Measurements from ENCODE around the gene IL25. TPM values are rescaled to one million over a fixed set of nuclear protein-coding genes. Genes with fewer than 3 reads are reported as not detected.

The IL25 gene
- total and polyA plus RNA-seq, 2 experiments from 2014 or later, result 3.2 TPM; not detected in 1

DNA sequence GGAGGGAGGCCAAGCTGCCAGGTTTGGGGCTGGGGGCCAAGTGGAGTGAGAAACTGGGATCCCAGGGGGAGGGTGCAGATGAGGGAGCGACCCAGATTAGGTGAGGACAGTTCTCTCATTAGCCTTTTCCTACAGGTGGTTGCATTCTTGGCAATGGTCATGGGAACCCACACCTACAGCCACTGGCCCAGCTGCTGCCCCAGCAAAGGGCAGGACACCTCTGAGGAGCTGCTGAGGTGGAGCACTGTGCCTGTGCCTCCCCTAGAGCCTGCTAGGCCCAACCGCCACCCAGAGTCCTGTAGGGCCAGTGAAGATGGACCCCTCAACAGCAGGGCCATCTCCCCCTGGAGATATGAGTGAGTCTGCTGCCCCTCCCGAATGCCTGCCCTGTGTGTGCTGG, 432 bp downstream of the IL25 start:
- no peak overlapping the region for H3K27ac ChIP-seq
- no peaks in the 10 kb centered on the region for H3K27me3 ChIP-seq
- H3K9me3 ChIP-seq (ENCODE audit: low read depth), result no peaks in the 10 kb centered on the region
- TF ChIP-seq, protein P1, sequence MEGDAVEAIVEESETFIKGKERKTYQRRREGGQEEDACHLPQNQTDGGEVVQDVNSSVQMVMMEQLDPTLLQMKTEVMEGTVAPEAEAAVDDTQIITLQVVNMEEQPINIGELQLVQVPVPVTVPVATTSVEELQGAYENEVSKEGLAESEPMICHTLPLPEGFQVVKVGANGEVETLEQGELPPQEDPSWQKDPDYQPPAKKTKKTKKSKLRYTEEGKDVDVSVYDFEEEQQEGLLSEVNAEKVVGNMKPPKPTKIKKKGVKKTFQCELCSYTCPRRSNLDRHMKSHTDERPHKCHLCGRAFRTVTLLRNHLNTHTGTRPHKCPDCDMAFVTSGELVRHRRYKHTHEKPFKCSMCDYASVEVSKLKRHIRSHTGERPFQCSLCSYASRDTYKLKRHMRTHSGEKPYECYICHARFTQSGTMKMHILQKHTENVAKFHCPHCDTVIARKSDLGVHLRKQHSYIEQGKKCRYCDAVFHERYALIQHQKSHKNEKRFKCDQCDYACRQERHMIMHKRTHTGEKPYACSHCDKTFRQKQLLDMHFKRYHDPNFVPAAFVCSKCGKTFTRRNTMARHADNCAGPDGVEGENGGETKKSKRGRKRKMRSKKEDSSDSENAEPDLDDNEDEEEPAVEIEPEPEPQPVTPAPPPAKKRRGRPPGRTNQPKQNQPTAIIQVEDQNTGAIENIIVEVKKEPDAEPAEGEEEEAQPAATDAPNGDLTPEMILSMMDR (IDR thresholded peaks at IDR 0.05; ENCODE audit: low read depth, low read length), result no peak
- no peak for DNase-seq (ENCODE audit: low read depth in 1 of 2, low spot score in 1 of 2)
- no peak overlapping the region for H3K4me3 ChIP-seq
- no peaks in the 10 kb centered on the region for H3K36me3 ChIP-seq
- no peaks in the 10 kb centered on the region for H3K4me1 ChIP-seq (ENCODE audit: low read depth)

DNA sequence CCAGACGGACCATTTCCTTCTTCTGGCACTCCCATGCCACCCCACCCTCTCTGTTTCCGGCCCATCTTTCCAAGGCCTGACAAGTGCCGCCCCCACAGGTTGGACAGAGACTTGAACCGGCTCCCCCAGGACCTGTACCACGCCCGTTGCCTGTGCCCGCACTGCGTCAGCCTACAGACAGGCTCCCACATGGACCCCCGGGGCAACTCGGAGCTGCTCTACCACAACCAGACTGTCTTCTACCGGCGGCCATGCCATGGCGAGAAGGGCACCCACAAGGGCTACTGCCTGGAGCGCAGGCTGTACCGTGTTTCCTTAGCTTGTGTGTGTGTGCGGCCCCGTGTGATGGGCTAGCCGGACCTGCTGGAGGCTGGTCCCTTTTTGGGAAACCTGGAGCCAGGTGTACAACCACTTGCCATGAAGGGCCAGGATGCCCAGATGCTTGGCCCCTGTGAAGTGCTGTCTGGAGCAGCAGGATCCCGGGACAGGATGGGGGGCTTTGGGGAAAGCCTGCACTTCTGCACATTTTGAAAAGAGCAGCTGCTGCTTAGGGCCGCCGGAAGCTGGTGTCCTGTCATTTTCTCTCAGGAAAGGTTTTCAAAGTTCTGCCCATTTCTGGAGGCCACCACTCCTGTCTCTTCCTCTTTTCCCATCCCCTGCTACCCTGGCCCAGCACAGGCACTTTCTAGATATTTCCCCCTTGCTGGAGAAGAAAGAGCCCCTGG, 3.1 kb downstream of the IL25 start:
- peaks cover 2% of the 10 kb centered on the region for H3K36me3 ChIP-seq
- peak in 1 of 2 donors; percentile 49 for DNase-seq (ENCODE audit: low read depth in 1 of 2, low spot score in 1 of 2)
- H3K27ac ChIP-seq, result peak overlapping the region; percentile 86
- no peaks in the 10 kb centered on the region for H3K4me1 ChIP-seq (ENCODE audit: low read depth)
- no peaks in the 10 kb centered on the region for H3K9me3 ChIP-seq (ENCODE audit: low read depth)
- no peak overlapping the region for H3K4me3 ChIP-seq
- TF ChIP-seq, protein P1 (IDR thresholded peaks at IDR 0.05; ENCODE audit: low read depth, low read length), result no peak
- H3K27me3 ChIP-seq, result no peaks in the 10 kb centered on the region

DNA sequence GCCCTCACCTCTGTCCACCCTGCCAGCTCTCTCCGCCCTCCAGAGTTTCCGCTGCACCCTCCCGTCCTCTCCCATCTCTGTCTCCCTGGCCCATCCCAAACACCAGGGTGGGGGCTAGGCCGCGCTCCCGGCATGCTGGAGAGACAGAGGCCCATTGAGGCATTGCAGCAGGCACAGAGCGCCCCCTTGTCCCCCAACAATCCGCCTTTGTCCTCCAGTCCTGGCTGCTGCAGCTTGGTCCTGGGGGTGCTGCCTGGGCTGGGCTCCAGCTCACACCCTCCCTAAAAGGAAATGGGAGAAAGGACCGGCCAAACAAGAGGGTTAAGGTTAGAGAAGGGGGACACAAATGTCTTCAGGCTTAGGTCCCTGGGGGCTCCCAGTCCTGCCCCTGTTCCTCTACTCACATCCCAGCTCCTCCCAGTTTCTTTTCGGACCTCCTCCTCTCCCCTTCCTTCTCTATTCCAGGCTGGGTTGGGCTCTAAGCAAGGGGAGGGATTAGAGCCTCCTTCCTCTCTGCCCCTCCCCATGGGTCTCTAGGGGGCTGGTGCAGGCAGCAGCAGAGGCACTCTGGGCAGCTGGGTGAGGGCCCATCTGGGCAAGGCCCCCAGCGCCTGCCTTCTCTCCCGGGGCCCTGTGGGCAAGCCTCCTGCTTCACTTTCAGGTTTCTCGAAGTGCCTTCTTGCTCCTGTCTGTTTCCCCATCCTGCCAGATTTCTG, 4.0 kb downstream of the IL25 start, which contains the start of gene CMTM5:
TSS of gene CMTM5 (plus strand) at position 565 of the 716 bp plus-strand sequence. CDS start 206 bp downstream, outside the sequence.
- Histone ChIP-seq H3K4me1 (ENCODE audit: low read depth) (no peaks in the 10 kb centered on the region), H3K27ac (peak within 1 kb of the TSS; percentile 86), H3K4me3 (no peak within 1 kb of the TSS), H3K9me3 (ENCODE audit: low read depth) (no peaks in the 10 kb centered on the region), H3K36me3 (peaks cover 12% of the 10 kb centered on the region), H3K27me3 (no peaks in the 10 kb centered on the region)
- peak; percentile 33 to 67 for DNase-seq (ENCODE audit: low read depth in 1 of 2, low spot score in 1 of 2)
- TF ChIP-seq, protein P1 (IDR thresholded peaks at IDR 0.05; ENCODE audit: low read depth, low read length), result no peak

DNA sequence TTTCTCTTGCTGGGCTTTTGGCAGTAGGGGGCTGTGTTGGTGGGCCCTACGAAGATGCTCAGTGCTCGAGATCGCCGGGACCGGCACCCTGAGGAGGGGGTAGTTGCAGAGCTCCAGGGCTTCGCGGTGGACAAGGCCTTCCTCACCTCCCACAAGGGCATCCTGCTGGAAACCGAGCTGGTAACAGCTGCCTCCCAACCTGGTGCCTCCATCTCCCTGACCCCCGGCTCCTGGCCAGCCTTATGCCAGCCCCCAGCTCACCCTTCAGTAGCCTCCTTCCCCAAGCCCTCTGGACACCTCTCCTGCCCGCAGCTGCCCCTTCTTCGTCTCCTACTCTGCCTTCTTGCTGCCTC, 4.6 kb downstream of the IL25 start:
- Histone ChIP-seq H3K27ac (peak overlapping the region; percentile 86), H3K36me3 (peaks cover 17% of the 10 kb centered on the region), H3K27me3 (no peaks in the 10 kb centered on the region), H3K9me3 (ENCODE audit: low read depth) (no peaks in the 10 kb centered on the region), H3K4me1 (ENCODE audit: low read depth) (no peaks in the 10 kb centered on the region), H3K4me3 (no peak overlapping the region)
- DNase-seq (ENCODE audit: low read depth in 1 of 2, low spot score in 1 of 2), result peak in 1 of 2 donors; percentile 53
- TF ChIP-seq, protein P1 (IDR thresholded peaks at IDR 0.05; ENCODE audit: low read depth, low read length), result no peak

DNA sequence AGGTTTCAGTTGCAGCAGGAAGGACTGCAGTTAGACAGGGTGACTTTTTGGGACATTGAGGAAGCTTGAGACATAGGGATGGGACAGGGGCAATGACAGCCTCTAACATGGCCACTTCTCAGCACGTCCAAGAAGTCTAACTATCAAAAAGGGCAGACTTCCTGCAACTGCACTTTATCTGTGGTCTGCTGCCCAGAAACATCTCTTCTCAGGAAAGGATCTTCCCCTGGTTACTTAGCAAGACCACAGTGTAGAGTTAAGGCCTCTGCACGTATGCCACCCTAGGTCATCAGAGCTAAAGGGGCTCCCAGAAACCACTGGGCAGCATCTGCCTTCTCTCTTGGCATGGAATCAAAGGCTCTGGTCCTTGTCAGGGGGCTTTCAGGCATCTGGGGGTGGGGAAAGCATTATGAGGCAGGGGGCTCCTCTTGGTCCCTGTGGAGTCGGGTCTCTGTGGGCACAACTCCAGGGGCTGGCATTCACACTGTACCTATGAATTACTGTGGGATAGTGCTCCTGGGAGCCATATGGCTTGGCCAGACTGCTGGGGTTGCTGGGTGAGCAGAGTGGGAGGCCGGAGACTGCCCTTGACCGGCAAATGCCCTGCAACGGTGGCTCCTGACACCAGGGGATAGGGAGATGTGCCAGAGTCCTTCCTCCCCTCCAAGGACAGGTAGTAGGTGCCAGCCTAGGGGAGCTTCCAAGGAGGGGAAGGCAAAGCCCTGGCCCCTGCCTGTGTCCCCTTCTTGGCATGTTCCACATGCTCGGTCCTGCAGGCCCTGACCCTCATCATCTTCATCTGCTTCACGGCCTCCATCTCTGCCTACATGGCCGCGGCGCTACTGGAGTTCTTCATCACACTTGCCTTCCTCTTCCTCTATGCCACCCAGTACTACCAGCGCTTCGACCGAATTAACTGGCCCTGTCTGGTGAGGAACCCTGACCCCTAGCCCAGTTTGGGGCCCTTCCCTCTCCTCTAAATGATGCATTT, 5.3 kb downstream of the IL25 start:
- no peaks in the 10 kb centered on the region for H3K27me3 ChIP-seq

More for the DNA sequence above, 5.3 kb downstream of the IL25 start:
- DNase-seq (ENCODE audit: low read depth in 1 of 2, low spot score in 1 of 2), result peak in 1 of 2 donors; percentile 57
- TF ChIP-seq, protein P1 (IDR thresholded peaks at IDR 0.05; ENCODE audit: low read depth, low read length), result no peak
- no peaks in the 10 kb centered on the region for H3K9me3 ChIP-seq (ENCODE audit: low read depth)
- peak overlapping the region; percentile 86 for H3K27ac ChIP-seq
- H3K36me3 ChIP-seq, result peaks cover 24% of the 10 kb centered on the region
- no peaks in the 10 kb centered on the region for H3K4me1 ChIP-seq (ENCODE audit: low read depth)
- no peak overlapping the region for H3K4me3 ChIP-seq
